Measurements from ENCODE around the gene YEATS4.

DNA sequence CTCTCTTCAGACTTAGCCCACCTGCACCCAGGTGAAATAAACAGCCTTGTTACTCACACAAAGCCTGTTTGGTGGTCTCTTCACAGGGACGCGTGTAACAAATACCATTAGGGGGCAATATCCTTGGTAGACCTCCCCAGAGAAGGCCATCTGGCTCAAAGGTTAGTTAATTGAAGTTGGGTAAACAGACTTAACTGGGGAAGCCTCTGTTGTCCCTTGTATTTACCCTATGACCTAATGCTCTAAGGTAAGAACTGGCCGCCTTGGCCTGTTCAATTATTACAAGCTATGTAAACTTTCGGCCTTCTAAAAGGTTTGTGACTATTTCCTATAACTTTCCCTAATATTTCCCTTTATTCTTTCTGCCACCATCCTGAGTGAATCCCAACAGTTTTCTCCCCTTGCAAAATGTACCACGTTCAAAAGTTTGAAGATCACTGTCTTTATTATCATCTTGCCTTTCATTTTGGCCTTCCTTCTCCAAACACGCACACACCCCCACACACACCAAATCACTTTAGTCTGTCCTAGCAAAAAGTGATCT is 26.7 kb upstream of the YEATS4 start:
- TF ChIP-seq FOXM1 (IDR thresholded peaks at IDR 0.05; ENCODE audit: borderline replicate concordance, low read depth) (no peak), EGR1 (IDR thresholded peaks at IDR 0.05) (no peak), TAF1 (IDR thresholded peaks at IDR 0.05; ENCODE audit: low read depth) (no peak), EP300 (IDR thresholded peaks at IDR 0.05; ENCODE audit: borderline replicate concordance) (no peak), TEAD4 (IDR thresholded peaks at IDR 0.05) (no peak)
- TF ChIP-seq, protein P1, sequence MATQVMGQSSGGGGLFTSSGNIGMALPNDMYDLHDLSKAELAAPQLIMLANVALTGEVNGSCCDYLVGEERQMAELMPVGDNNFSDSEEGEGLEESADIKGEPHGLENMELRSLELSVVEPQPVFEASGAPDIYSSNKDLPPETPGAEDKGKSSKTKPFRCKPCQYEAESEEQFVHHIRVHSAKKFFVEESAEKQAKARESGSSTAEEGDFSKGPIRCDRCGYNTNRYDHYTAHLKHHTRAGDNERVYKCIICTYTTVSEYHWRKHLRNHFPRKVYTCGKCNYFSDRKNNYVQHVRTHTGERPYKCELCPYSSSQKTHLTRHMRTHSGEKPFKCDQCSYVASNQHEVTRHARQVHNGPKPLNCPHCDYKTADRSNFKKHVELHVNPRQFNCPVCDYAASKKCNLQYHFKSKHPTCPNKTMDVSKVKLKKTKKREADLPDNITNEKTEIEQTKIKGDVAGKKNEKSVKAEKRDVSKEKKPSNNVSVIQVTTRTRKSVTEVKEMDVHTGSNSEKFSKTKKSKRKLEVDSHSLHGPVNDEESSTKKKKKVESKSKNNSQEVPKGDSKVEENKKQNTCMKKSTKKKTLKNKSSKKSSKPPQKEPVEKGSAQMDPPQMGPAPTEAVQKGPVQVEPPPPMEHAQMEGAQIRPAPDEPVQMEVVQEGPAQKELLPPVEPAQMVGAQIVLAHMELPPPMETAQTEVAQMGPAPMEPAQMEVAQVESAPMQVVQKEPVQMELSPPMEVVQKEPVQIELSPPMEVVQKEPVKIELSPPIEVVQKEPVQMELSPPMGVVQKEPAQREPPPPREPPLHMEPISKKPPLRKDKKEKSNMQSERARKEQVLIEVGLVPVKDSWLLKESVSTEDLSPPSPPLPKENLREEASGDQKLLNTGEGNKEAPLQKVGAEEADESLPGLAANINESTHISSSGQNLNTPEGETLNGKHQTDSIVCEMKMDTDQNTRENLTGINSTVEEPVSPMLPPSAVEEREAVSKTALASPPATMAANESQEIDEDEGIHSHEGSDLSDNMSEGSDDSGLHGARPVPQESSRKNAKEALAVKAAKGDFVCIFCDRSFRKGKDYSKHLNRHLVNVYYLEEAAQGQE (IDR thresholded peaks at IDR 0.05; ENCODE audit: low read depth) = no peak
- TF ChIP-seq, protein P2, sequence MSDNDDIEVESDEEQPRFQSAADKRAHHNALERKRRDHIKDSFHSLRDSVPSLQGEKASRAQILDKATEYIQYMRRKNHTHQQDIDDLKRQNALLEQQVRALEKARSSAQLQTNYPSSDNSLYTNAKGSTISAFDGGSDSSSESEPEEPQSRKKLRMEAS (IDR thresholded peaks at IDR 0.05) = no peak
- TF ChIP-seq, protein P3, sequence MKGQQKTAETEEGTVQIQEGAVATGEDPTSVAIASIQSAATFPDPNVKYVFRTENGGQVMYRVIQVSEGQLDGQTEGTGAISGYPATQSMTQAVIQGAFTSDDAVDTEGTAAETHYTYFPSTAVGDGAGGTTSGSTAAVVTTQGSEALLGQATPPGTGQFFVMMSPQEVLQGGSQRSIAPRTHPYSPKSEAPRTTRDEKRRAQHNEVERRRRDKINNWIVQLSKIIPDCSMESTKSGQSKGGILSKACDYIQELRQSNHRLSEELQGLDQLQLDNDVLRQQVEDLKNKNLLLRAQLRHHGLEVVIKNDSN (IDR thresholded peaks at IDR 0.05) = no peak

Data from Ishikawa (cell line).